Peyer's patch (tissue), 4 donors: ENCODE measurements around the gene XRCC1. TPM values are rescaled to one million over a fixed set of nuclear protein-coding genes. Genes with fewer than 3 reads are reported as not detected.

Source experiments
- DNase-seq, 3 donors: peaks; one replicate each; pipeline ENCODE4 v3.0.0-alpha.2; 2017 to 2019
- H3K27ac ChIP-seq, 4 donors: fragments of 200-600 bp; sonication (generic); one replicate each; pipeline ENCODE4 v1.5.1; 2016 to 2019
- H3K27me3 ChIP-seq, 2 donors: fragments of 200-600 bp; sonication (generic); one replicate each; pipeline ENCODE4 v1.5.1; 2019
- H3K36me3 ChIP-seq, 3 donors: fragments of 200-600 bp; sonication (generic); one replicate each; pipeline ENCODE4 v1.5.1; 2016 to 2019
- H3K4me1 ChIP-seq, 4 donors: fragments of 200-600 bp; sonication (generic); one replicate each; pipeline ENCODE4 v1.5.1; 2016 to 2019
- H3K4me3 ChIP-seq, 4 donors: fragments of 200-600 bp; sonication (generic); 1 replicate in 3 of 4; 2 replicates in 1 of 4; pipeline ENCODE4 v1.5.1; 2016 to 2019; ENCODE audit warnings: mild to moderate bottlenecking in 1 of 4
- H3K9me3 ChIP-seq, 4 donors: fragments of 200-600 bp; sonication (generic); one replicate each; pipeline ENCODE4 v1.5.1; 2016 to 2019; ENCODE audit warnings: mild to moderate bottlenecking in 1 of 4
- POLR2A ChIP-seq, 2 donors: fragments of 450-650 bp; IDR thresholded peaks; one replicate each; pipeline ENCODE4 v1.5.1; 2017; ENCODE audit warnings: antibody characterized with exemption in 2 of 2, mild to moderate bottlenecking in 2 of 2, moderate library complexity in 2 of 2
- total RNA-seq, 4 donors: library from RNA; depleted of rRNA; stranded (reverse); fragments of >200 nt; gene quantifications; one replicate each; pipeline ENCODE4 v1.1.0, GENCODE V29; 2016
- TF ChIP-seq, protein P1 (sequence below), 6 experiments: fragments of 450-650 bp in 4 of 6; fragments of 200-600 bp in 2 of 6; sonication (generic) in 1 of 6; IDR thresholded peaks; one replicate each; pipeline ENCODE4 v1.5.1; 2017 to 2019; ENCODE audit warnings: antibody characterized with exemption in 6 of 6, mild to moderate bottlenecking in 3 of 6, moderate library complexity in 1 of 6

Gene XRCC1
- total RNA-seq, 4 donors from 2014 or later = 18.4 to 49.5 (median 22.2) TPM

DNA sequence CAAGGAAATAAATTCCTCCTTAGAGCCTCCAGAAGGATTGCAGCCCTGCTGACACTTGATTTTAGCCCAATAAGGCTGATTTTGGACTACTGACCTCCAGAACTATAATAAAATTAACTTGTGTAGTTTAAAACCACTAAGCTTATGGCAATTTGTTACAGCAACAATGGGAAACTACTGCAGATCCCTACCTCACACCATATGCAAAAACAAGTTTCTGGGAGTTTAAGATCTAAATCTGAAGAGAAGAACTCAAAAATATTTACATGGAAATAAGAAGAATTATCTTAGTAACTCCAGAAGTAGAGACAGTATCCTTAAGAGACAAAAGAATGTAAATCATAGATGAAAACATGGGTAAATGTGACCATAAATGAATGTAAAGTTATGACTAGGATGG, 36.4 kb downstream of the XRCC1 start:
- H3K27me3 ChIP-seq = no peaks in the 10 kb centered on the region
- no peaks in the 10 kb centered on the region for H3K9me3 ChIP-seq
- H3K27ac ChIP-seq = no peak overlapping the region
- DNase-seq = no peak
- H3K36me3 ChIP-seq = peaks cover 0 to 56% (median 0%) of the 10 kb centered on the region in 3 donors
- no peak overlapping the region for H3K4me3 ChIP-seq
- TF ChIP-seq, protein P1, sequence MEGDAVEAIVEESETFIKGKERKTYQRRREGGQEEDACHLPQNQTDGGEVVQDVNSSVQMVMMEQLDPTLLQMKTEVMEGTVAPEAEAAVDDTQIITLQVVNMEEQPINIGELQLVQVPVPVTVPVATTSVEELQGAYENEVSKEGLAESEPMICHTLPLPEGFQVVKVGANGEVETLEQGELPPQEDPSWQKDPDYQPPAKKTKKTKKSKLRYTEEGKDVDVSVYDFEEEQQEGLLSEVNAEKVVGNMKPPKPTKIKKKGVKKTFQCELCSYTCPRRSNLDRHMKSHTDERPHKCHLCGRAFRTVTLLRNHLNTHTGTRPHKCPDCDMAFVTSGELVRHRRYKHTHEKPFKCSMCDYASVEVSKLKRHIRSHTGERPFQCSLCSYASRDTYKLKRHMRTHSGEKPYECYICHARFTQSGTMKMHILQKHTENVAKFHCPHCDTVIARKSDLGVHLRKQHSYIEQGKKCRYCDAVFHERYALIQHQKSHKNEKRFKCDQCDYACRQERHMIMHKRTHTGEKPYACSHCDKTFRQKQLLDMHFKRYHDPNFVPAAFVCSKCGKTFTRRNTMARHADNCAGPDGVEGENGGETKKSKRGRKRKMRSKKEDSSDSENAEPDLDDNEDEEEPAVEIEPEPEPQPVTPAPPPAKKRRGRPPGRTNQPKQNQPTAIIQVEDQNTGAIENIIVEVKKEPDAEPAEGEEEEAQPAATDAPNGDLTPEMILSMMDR (IDR thresholded peaks at IDR 0.05) = no peak
- H3K4me1 ChIP-seq = peaks cover 0 to 10% (median 0%) of the 10 kb centered on the region in 4 donors

DNA sequence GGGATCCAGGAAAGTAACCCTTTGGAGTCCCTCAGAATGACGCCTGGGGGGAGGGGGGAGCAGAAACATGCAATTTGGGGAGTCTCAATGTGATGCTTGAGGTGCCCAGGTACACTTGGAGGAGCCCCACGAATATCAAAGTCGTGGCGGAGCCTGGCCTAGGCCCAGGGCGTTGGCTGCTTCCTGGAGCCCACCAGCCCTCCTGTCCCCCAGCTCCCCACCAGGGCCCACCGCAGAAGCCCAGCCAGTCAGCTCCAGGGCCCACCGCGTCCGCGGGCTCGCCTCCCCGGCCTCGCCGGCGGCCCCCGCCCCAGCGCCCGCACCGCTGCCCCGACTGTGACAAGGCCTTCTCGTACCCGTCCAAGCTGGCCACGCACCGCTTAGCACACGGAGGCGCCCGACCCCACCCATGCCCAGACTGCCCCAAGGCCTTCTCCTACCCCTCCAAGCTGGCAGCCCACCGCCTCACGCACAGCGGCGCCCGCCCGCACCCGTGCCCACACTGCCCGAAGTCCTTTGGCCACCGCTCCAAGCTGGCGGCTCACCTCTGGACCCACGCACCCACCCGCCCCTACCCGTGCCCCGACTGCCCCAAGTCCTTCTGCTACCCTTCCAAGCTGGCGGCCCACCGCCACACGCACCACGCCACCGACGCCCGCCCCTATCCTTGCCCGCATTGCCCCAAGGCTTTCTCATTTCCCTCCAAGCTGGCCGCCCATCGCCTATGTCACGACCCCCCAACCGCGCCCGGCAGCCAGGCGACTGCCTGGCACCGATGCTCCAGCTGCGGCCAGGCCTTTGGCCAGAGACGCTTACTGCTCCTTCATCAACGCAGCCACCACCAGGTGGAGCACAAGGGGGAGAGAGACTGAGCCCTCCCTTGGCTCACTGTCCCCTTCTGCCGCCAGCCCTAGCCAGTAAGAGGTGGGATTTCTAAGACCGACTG, 40.2 kb downstream of the XRCC1 start:
- Histone ChIP-seq H3K9me3 (no peaks in the 10 kb centered on the region), H3K4me3 (no peak overlapping the region), H3K36me3 (peaks cover 0 to 21% (median 0%) of the 10 kb centered on the region in 3 donors), H3K27me3 (no peaks in the 10 kb centered on the region), H3K4me1 (peaks cover 0 to 19% (median 0%) of the 10 kb centered on the region in 4 donors), H3K27ac (peak overlapping the region in 3 of 4 donors; percentile 88 to 95 (median 88))
- no peak for TF ChIP-seq POLR2A (IDR thresholded peaks at IDR 0.05)
- TF ChIP-seq, protein P1 (IDR thresholded peaks at IDR 0.05) = peak in 4 of 6 experiments; percentile 36 to 50 (median 46)
- peak; percentile 56 to 73 (median 67) for DNase-seq

DNA sequence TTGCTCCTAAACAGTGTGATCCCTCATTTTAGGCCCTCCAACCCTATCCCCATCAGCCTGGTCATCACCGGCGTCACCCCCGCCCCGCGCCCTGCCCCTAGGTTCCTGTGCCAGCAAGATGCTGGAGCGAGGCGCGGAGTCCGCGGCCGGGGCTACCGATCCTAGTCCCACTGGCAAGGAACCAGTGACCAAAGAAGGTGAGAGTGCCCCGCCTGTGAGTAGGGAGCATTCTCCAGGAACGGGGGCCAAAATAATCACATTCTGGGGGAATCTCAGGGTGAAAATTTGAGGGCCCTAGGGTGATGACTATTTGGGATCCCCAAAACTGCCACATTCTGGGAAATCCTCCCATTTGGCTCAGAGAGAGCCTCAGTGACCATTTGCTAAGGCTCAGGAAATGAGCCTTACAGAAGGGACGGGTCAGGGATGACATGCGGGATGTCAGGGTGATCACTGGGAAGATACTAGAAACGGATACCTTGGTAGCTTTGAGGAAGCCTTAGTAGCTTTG, 41.0 kb downstream of the XRCC1 start:
- no peak for TF ChIP-seq POLR2A (IDR thresholded peaks at IDR 0.05)
- TF ChIP-seq, protein P1 (IDR thresholded peaks at IDR 0.05) = no peak
- Histone ChIP-seq H3K27ac (peak overlapping the region; percentile 49 to 95 (median 88)), H3K4me3 (peak overlapping the region; percentile 51 to 77 (median 61)), H3K9me3 (no peaks in the 10 kb centered on the region), H3K27me3 (no peaks in the 10 kb centered on the region), H3K4me1 (peaks cover 0 to 19% (median 0%) of the 10 kb centered on the region in 4 donors), H3K36me3 (peaks cover 0 to 17% (median 0%) of the 10 kb centered on the region in 3 donors)
- DNase-seq = no peak

DNA sequence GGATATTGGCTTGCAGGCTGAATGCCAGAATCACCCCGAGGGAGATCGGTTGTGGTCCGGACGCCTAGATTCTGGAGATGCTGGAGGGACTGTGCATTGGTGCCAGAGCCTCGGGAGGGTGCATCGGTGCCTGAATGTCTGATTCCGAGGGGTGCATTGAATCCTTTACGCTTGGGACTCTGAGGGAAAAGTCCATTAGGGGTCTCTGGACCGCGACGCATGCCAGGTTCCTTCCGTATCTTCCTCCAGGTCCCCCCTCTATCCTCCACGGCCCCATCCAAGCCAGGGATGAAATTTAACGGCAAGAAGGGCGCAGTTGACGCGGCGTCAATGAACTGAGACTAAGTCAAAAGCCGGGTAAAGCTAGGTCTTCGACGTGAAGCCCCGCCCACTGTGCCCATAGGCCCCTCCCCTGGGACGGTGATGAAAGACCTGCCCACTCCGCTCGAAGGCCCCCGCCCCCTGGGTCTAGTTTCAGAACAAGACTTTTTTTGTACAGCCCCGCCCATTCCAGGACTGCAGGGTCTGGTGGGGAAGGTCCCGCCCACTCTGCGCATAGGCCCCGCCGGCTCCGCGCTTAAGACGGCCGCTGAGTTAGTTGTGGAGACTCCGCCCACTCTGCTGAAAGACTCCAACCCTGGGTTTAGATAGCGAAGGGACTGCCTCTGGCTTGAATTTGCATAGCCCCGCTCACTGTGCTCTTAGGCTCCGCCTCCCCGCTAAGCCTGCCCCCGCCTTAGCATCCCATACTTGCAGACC, 41.6 kb downstream of the XRCC1 start:
- no peaks in the 10 kb centered on the region for H3K9me3 ChIP-seq
- DNase-seq = peak; percentile 97 to 98 (median 98)
- peaks cover 0 to 19% (median 0%) of the 10 kb centered on the region in 4 donors for H3K4me1 ChIP-seq
- H3K4me3 ChIP-seq = peak overlapping the region; percentile 51 to 77 (median 61)
- peak overlapping the region; percentile 75 to 95 (median 88) for H3K27ac ChIP-seq
- TF ChIP-seq, protein P1 (IDR thresholded peaks at IDR 0.05) = no peak
- TF ChIP-seq POLR2A (IDR thresholded peaks at IDR 0.05) = peak in 1 of 2 donors; percentile 8
- H3K36me3 ChIP-seq = peaks cover 0 to 12% (median 0%) of the 10 kb centered on the region in 3 donors
- no peaks in the 10 kb centered on the region for H3K27me3 ChIP-seq

DNA sequence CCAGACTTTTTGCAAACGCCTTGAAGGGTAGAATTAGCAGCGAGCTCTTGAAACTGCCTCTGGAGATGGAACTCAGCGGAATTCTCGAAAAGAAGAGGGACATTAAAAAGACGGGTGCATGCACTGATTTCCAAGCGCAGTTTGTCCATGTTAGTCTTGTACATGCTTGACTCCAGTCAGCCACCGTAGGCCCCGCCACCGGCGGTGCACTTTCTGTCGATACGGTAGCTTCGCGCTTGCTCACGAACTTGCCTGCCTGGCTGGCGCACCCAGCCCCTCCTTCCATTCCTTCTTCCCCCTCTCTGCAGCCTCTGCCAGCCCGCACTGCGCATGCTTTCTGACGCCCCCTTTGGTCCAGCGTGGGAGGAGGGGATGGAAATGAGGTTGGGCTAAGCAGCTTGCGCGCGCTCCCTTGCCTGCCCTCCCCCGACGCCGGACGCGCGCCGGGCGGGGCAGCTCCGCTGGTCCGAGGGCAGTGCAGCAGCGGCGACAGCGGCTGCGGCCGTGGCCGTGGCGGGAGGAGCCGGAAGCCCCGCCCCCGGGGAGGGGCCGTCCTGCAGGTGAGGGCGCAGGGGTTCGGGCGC, 42.3 kb downstream of the XRCC1 start, which contains the start of gene ZNF575:
Gene ZNF575 (plus strand): TSS at position 227 of the 584 bp plus-strand sequence. CDS start 1,235 bp downstream, outside the sequence.
- TF ChIP-seq, protein P1 (IDR thresholded peaks at IDR 0.05) = peak in 1 of 6 experiments; percentile 6
- TF ChIP-seq POLR2A (IDR thresholded peaks at IDR 0.05) = no peak
- H3K4me3 ChIP-seq = peak within 1 kb of the TSS; percentile 51 to 77 (median 61)
- H3K27me3 ChIP-seq = no peaks in the 10 kb centered on the region
- H3K27ac ChIP-seq = peak within 1 kb of the TSS; percentile 75 to 95 (median 88)
- no peaks in the 10 kb centered on the region for H3K9me3 ChIP-seq
- H3K36me3 ChIP-seq = peaks cover 0 to 5% (median 0%) of the 10 kb centered on the region in 3 donors
- peak; percentile 87 to 94 (median 94) for DNase-seq
- H3K4me1 ChIP-seq = peaks cover 0 to 20% (median 0%) of the 10 kb centered on the region in 4 donors
